ENCODE results near the gene FAM98B. TPM values are rescaled to one million over a fixed set of nuclear protein-coding genes. Genes with fewer than 3 reads are reported as not detected.

FAM98B gene
- total RNA-seq, 1 donor from 2014 or later, result 16.8 TPM

DNA sequence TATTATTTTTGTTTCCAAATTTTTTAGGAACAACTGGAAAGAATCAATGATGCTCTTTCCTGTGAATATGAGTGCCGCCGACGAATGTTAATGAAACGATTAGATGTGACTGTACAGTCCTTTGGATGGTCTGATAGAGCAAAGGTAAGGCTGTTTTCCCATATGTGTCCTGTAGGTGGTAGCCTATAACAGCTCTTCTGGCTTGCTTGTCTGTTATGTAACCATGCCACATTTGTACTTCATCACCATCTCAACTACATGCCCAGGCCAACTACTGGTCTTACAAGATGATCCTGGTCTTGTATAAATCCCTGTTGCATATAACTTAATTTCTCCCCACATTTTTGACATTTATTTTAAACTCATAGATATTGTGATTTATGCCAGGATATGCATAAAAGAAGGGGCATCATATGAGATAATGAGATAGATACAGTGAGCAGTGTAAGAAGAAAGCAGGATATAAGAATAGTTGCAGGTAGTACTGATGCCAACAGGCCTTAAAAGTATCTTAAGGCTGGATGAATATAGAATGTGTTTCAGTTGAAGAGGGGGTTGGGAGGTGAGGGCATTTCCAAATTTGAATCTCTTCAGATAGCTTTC, 20.3 kb downstream of the FAM98B start:
- Histone ChIP-seq H3K4me3 (no peak overlapping the region), H3K4me1 (no peaks in the 10 kb centered on the region), H3K27ac (no peak overlapping the region), H3K9me3 (no peaks in the 10 kb centered on the region), H3K36me3 (peaks cover 79% of the 10 kb centered on the region), H3K27me3 (ENCODE audit: low read depth) (no peaks in the 10 kb centered on the region)
- DNase-seq (no peak), ATAC-seq (peak; percentile 92 to 93)
- intact Hi-C loops (cut with DNase I), result no loop called here
- TF ChIP-seq, protein P1, sequence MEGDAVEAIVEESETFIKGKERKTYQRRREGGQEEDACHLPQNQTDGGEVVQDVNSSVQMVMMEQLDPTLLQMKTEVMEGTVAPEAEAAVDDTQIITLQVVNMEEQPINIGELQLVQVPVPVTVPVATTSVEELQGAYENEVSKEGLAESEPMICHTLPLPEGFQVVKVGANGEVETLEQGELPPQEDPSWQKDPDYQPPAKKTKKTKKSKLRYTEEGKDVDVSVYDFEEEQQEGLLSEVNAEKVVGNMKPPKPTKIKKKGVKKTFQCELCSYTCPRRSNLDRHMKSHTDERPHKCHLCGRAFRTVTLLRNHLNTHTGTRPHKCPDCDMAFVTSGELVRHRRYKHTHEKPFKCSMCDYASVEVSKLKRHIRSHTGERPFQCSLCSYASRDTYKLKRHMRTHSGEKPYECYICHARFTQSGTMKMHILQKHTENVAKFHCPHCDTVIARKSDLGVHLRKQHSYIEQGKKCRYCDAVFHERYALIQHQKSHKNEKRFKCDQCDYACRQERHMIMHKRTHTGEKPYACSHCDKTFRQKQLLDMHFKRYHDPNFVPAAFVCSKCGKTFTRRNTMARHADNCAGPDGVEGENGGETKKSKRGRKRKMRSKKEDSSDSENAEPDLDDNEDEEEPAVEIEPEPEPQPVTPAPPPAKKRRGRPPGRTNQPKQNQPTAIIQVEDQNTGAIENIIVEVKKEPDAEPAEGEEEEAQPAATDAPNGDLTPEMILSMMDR (IDR thresholded peaks at IDR 0.05), result peak; percentile 53

GRCh38 chr15:38475361-38475760, 21.4 kb downstream of the FAM98B start:
- no peak for ATAC-seq
- Histone ChIP-seq H3K27me3 (ENCODE audit: low read depth) (no peaks in the 10 kb centered on the region), H3K4me1 (no peaks in the 10 kb centered on the region), H3K4me3 (no peak overlapping the region), H3K9me3 (no peaks in the 10 kb centered on the region), H3K36me3 (peaks cover 76% of the 10 kb centered on the region), H3K27ac (no peak overlapping the region)
- DNase-seq, result no peak
- intact Hi-C loops (cut with DNase I), result no loop called here
- TF ChIP-seq, protein P1 (IDR thresholded peaks at IDR 0.05), result no peak

DNA sequence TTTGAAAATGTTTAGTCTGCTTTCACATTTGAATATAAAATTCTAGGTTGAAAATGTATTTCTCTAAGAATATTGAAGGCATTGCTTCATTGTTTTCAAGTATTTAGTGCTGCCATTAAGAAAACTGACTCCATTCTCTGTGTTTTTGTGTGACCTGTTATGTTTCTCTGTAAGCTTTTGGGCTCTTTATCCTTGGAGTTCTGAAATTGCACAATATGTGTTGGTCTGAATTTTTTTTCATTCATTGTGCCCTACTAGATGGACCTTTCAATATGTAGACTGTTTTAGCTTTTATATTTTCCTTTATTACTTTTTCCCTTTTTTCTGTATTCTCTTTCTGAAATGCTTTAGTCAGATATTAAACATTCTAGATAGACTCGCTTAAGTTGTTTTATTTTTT, 22.2 kb downstream of the FAM98B start:
- ATAC-seq, result no peak
- no peak overlapping the region for H3K4me3 ChIP-seq

GRCh38 chr15:38477637-38478036, 23.7 kb downstream of the FAM98B start:
- Histone ChIP-seq H3K36me3 (peaks cover 72% of the 10 kb centered on the region), H3K9me3 (no peaks in the 10 kb centered on the region), H3K4me1 (no peaks in the 10 kb centered on the region), H3K4me3 (no peak overlapping the region), H3K27me3 (ENCODE audit: low read depth) (no peaks in the 10 kb centered on the region), H3K27ac (no peak overlapping the region)
- intact Hi-C loops (cut with DNase I), result no loop called here
- ATAC-seq (no peak), DNase-seq (no peak)
- TF ChIP-seq, protein P1 (IDR thresholded peaks at IDR 0.05), result no peak

More for the DNA sequence above, 22.2 kb downstream of the FAM98B start:
- H3K9me3 ChIP-seq, result no peaks in the 10 kb centered on the region
- H3K4me1 ChIP-seq, result no peaks in the 10 kb centered on the region
- H3K27ac ChIP-seq, result no peak overlapping the region
- TF ChIP-seq, protein P1 (IDR thresholded peaks at IDR 0.05), result no peak
- peaks cover 71% of the 10 kb centered on the region for H3K36me3 ChIP-seq
- intact Hi-C loops (cut with DNase I), result no loop called here
- H3K27me3 ChIP-seq (ENCODE audit: low read depth), result no peaks in the 10 kb centered on the region
- DNase-seq, result no peak

- Histone ChIP-seq H3K27ac (no peak overlapping the region), H3K9me3 (no peaks in the 10 kb centered on the region), H3K4me1 (no peaks in the 10 kb centered on the region), H3K36me3 (peaks cover 59% of the 10 kb centered on the region), H3K4me3 (no peak overlapping the region), H3K27me3 (ENCODE audit: low read depth) (no peaks in the 10 kb centered on the region)
- TF ChIP-seq, protein P1 (IDR thresholded peaks at IDR 0.05), result no peak
- intact Hi-C loops (cut with DNase I), result no loop called here
- no peak for DNase-seq
- no peak for ATAC-seq
These were observed 25.3 kb downstream of the FAM98B start for GRCh38 chr15:38479266-38479665.

All from lower lobe of right lung (tissue), 2 donors.